Measurements from ENCODE around the gene GRB10.

The GRB10 gene

GRCh38 chr7:50557099-50557498, 225.6 kb downstream of the GRB10 start:
- no peak for TF ChIP-seq CTCF (IDR thresholded peaks at IDR 0.05)
- Histone ChIP-seq H3K4me1 (peaks cover 73% of the 10 kb centered on the region), H3K36me3 (ENCODE audit: control insufficient read depth, insufficient read depth, low read length) (no peaks in the 10 kb centered on the region), H3K79me2 (no peaks in the 10 kb centered on the region), H3K9me3 (ENCODE audit: control insufficient read depth, low read length) (no peaks in the 10 kb centered on the region), H3K4me3 (ENCODE audit: low read depth, low read length) (no peak overlapping the region), H3K9ac (no peak overlapping the region), H2AFZ (peak overlapping the region; percentile 26), H3K27me3 (ENCODE audit: control insufficient read depth, insufficient read depth, low read length) (no peaks in the 10 kb centered on the region), H3K27ac (peak overlapping the region; percentile 88), H3K4me2 (ENCODE audit: low read length) (no peak overlapping the region)

- Histone ChIP-seq H3K27me3 (ENCODE audit: control insufficient read depth, insufficient read depth, low read length) (no peaks in the 10 kb centered on the region), H3K4me2 (ENCODE audit: low read length) (no peak overlapping the region), H3K79me2 (no peaks in the 10 kb centered on the region), H3K9ac (no peak overlapping the region), H3K36me3 (ENCODE audit: control insufficient read depth, insufficient read depth, low read length) (no peaks in the 10 kb centered on the region), H3K4me3 (ENCODE audit: low read depth, low read length) (no peak overlapping the region), H3K4me1 (peaks cover 70% of the 10 kb centered on the region), H3K27ac (peak overlapping the region; percentile 88), H2AFZ (peak overlapping the region; percentile 48), H3K9me3 (ENCODE audit: control insufficient read depth, low read length) (no peaks in the 10 kb centered on the region)
- no peak for TF ChIP-seq CTCF (IDR thresholded peaks at IDR 0.05)
These were observed 226.3 kb downstream of the GRB10 start for GRCh38 chr7:50556247-50556991.

- peak overlapping the region; percentile 88 for H3K27ac ChIP-seq
- H3K4me1 ChIP-seq, result peaks cover 65% of the 10 kb centered on the region
- no peaks in the 10 kb centered on the region for H3K27me3 ChIP-seq (ENCODE audit: control insufficient read depth, insufficient read depth, low read length)
- no peaks in the 10 kb centered on the region for H3K9me3 ChIP-seq (ENCODE audit: control insufficient read depth, low read length)
- TF ChIP-seq CTCF (IDR thresholded peaks at IDR 0.05), result no peak
- no peaks in the 10 kb centered on the region for H3K79me2 ChIP-seq
- no peaks in the 10 kb centered on the region for H3K36me3 ChIP-seq (ENCODE audit: control insufficient read depth, insufficient read depth, low read length)
- H3K9ac ChIP-seq, result no peak overlapping the region
- no peak overlapping the region for H3K4me3 ChIP-seq (ENCODE audit: low read depth, low read length)
- H2AFZ ChIP-seq, result peak overlapping the region; percentile 48
- no peak overlapping the region for H3K4me2 ChIP-seq (ENCODE audit: low read length)
These were observed 227.0 kb downstream of the GRB10 start for GRCh38 chr7:50555594-50556140.

GRCh38 chr7:50554431-50555322, 228.0 kb downstream of the GRB10 start:
- Histone ChIP-seq H3K79me2 (no peaks in the 10 kb centered on the region), H2AFZ (peak overlapping the region; percentile 31), H3K9me3 (ENCODE audit: control insufficient read depth, low read length) (no peaks in the 10 kb centered on the region), H3K27me3 (ENCODE audit: control insufficient read depth, insufficient read depth, low read length) (no peaks in the 10 kb centered on the region), H3K4me2 (ENCODE audit: low read length) (no peak overlapping the region), H3K36me3 (ENCODE audit: control insufficient read depth, insufficient read depth, low read length) (no peaks in the 10 kb centered on the region), H3K4me1 (peaks cover 64% of the 10 kb centered on the region), H3K4me3 (ENCODE audit: low read depth, low read length) (no peak overlapping the region), H3K27ac (peak overlapping the region; percentile 88), H3K9ac (no peak overlapping the region)
- no peak for TF ChIP-seq CTCF (IDR thresholded peaks at IDR 0.05)
